Adrenal gland (tissue), 5 donors: Measurements from ENCODE around the gene TEFM.

ENCODE experiments used
- CTCF ChIP-seq, 6 experiments: fragments of 450-650 bp in 4 of 6; fragments of 200-600 bp in 2 of 6; sonication (generic) in 1 of 6; IDR thresholded peaks; 1 replicate in 5 of 6; 2 replicates in 1 of 6; pipeline versions ENCODE4 v1.5.1 to v1.8.0; 2016 to 2021; ENCODE audit warnings: antibody characterized with exemption in 6 of 6, mild to moderate bottlenecking in 2 of 6, moderate library complexity in 1 of 6
- POLR2A ChIP-seq, 2 donors: fragments of 450-650 bp; IDR thresholded peaks; one replicate each; pipeline ENCODE4 v1.6.1; 2017; ENCODE audit warnings: antibody characterized with exemption in 2 of 2, mild to moderate bottlenecking in 2 of 2, moderate library complexity in 1 of 2
- donor health status: DM: no; HTN: no; CAD: no.

- TF ChIP-seq POLR2A (IDR thresholded peaks at IDR 0.05) (no peak), CTCF (IDR thresholded peaks at IDR 0.05) (no peak)
Observed at GRCh38 chr17:30894236-30894635, 11.8 kb downstream of the TEFM start.
